A549 (cell line): Measurements from ENCODE around the gene ADPGK. TPM values are rescaled to one million over a fixed set of nuclear protein-coding genes. Genes with fewer than 3 reads are reported as not detected.

Source experiments
- ATAC-seq, 2 experiments: fragments of 200-7000 bp in 1 of 2; fragments of >200 bp in 1 of 2; cut with Nextera tagmentation in 1 of 2; cut with Tn5 transposase in 1 of 2; 3 replicates each; pipeline versions ENCODE4 v1.8.0 to v1.9.1; 2018 to 2020; ENCODE audit warnings: mild to moderate bottlenecking in 1 of 2, moderate library complexity in 1 of 2
- CTCF ChIA-PET: fragments of 300-600 bp; sonication (Branson Sonifier 250); formaldehyde crosslinking; extraction: SDS; loops from one replicate; lab custom pipeline; 2021; ENCODE audit warnings: antibody characterized with exemption, inconsistent platforms; lab: Yijun Ruan, JAX
- POLR2A ChIA-PET: fragments of 350-600 bp; formaldehyde crosslinking; extraction: SDS; loops from one replicate; lab custom pipeline; 2021; ENCODE audit warnings: antibody characterized with exemption, inconsistent platforms; lab: Yijun Ruan, JAX
- DNase-seq, 2 experiments: peaks; one replicate each; pipeline versions ENCODE4 v3.0.0 to v3.0.0-alpha.2; 2011 to 2016; ENCODE audit warnings: low read depth in 1 of 2, low spot score in 1 of 2
- FAIRE-seq: peaks from 2 replicates; lab custom pipeline; 2011; peaks lifted over from hg19 to GRCh38; lab: Jason Lieb, UNC
- H3K27ac ChIP-seq, 2 experiments: fragments of >200 bp; sonication (Bioruptor Twin); formaldehyde crosslinking; 3 replicates each; pipeline ENCODE4 v1.5.1; 2016 to 2017
- H3K4me1 ChIP-seq: fragments of >200 bp; sonication (Bioruptor Twin); formaldehyde crosslinking; 3 replicates; pipeline ENCODE4 v1.6.1; 2016
- H3K4me2 ChIP-seq: fragments of >200 bp; sonication (Bioruptor Twin); formaldehyde crosslinking; 3 replicates; pipeline ENCODE4 v1.6.1; 2016
- H3K4me3 ChIP-seq: fragments of >200 bp; sonication (Bioruptor Twin); formaldehyde crosslinking; 3 replicates; pipeline ENCODE4 v1.5.1; 2016
- H3K9me3 ChIP-seq: fragments of >200 bp; sonication (Bioruptor Twin); formaldehyde crosslinking; 3 replicates; pipeline ENCODE4 v1.6.1; 2016
- ATOH8 ChIP-seq: fragments of 250-450 bp; sonication (Bioruptor Pico); IDR thresholded peaks from 2 replicates; pipeline ENCODE4 v1.5.0; 2020; ENCODE audit warnings: low read depth, mild to moderate bottlenecking, moderate library complexity
- CBX8 ChIP-seq: fragments of 200-600 bp; sonication (generic); IDR thresholded peaks from 2 replicates; pipeline ENCODE4 v1.6.1; 2016
- CHD2 ChIP-seq: fragments of 150-350 bp; IDR thresholded peaks from 2 replicates; pipeline ENCODE4 v1.6.1; 2014; ENCODE audit warnings: low read length; ENCODE audit not compliant: partially characterized antibody
- EHMT2 ChIP-seq: fragments of 200-600 bp; sonication (generic); IDR thresholded peaks from 2 replicates; pipeline ENCODE4 v1.6.1; 2016; ENCODE audit warnings: antibody characterized with exemption, low read depth, mild to moderate bottlenecking, moderate library complexity
- EP300 ChIP-seq, 2 experiments: fragments of >200 bp; sonication (Bioruptor Twin); formaldehyde crosslinking; IDR thresholded peaks; 2 replicates in 1 of 2; 3 replicates in 1 of 2; pipeline ENCODE4 v1.6.1; 2016 to 2017
- ESRRA ChIP-seq: fragments of 150-350 bp; IDR thresholded peaks from 2 replicates; pipeline ENCODE4 v1.6.1; 2014; ENCODE audit warnings: mild to moderate bottlenecking, low read length, borderline replicate concordance
- FOSB ChIP-seq: fragments of 250-450 bp; sonication (Bioruptor Pico); IDR thresholded peaks from 2 replicates; pipeline ENCODE4 v1.5.0; 2020; ENCODE audit warnings: mild to moderate bottlenecking, moderate library complexity
- FOSL2 ChIP-seq, 2 experiments: fragments of 450-650 bp in 1 of 2; fragments of >200 bp in 1 of 2; sonication (Bioruptor Twin) in 1 of 2; formaldehyde crosslinking; IDR thresholded peaks; 2 replicates each; pipeline versions ENCODE4 v1.5.0 to v1.6.1; 2016 to 2020; ENCODE audit warnings: mild to moderate bottlenecking in 1 of 2, moderate library complexity in 1 of 2
- HDAC2 ChIP-seq: fragments of 200-600 bp; sonication (generic); IDR thresholded peaks from 2 replicates; pipeline ENCODE4 v1.6.1; 2016
- HEYL ChIP-seq: fragments of 250-450 bp; sonication (Bioruptor Pico); IDR thresholded peaks from 2 replicates; pipeline ENCODE4 v1.8.0; 2021; ENCODE audit warnings: mild to moderate bottlenecking, moderate library complexity
- HMGXB4 ChIP-seq: fragments of 250-450 bp; sonication (Bioruptor Pico); IDR thresholded peaks from 2 replicates; pipeline ENCODE4 v1.5.0; 2021; ENCODE audit warnings: mild to moderate bottlenecking, moderate library complexity, borderline replicate concordance
- JUNB ChIP-seq: fragments of >200 bp; sonication (Bioruptor Twin); formaldehyde crosslinking; IDR thresholded peaks from 2 replicates; pipeline ENCODE4 v1.6.1; 2016
- KDM1A ChIP-seq: fragments of 200-600 bp; sonication (generic); IDR thresholded peaks from 2 replicates; pipeline ENCODE4 v1.6.1; 2016; ENCODE audit warnings: low read depth, mild to moderate bottlenecking
- MAFK ChIP-seq: fragments of 450-650 bp; IDR thresholded peaks from 2 replicates; pipeline ENCODE4 v1.6.1; 2014; ENCODE audit not compliant: partially characterized antibody
- NPAS2 ChIP-seq: fragments of 250-450 bp; sonication (Bioruptor Pico); IDR thresholded peaks from 2 replicates; pipeline ENCODE4 v1.8.0; 2022; ENCODE audit warnings: mild to moderate bottlenecking, moderate library complexity, borderline replicate concordance
- NR3C1 ChIP-seq: fragments of >200 bp; sonication (Bioruptor Twin); formaldehyde crosslinking; IDR thresholded peaks from 3 replicates; pipeline ENCODE4 v1.6.1; 2017
- PBX3 ChIP-seq: IDR thresholded peaks from 2 replicates; pipeline ENCODE4 v1.6.1; 2012
- PHF8 ChIP-seq: fragments of 200-600 bp; sonication (generic); IDR thresholded peaks from 2 replicates; pipeline ENCODE4 v1.6.1; 2016; ENCODE audit warnings: low read depth, mild to moderate bottlenecking, antibody characterized with exemption, moderate library complexity, borderline replicate concordance
- POLR2A ChIP-seq: IDR thresholded peaks from 2 replicates; pipeline ENCODE4 v1.6.1; 2012; ENCODE audit warnings: mild to moderate bottlenecking, low read length
- POLR2AphosphoS2 ChIP-seq: conservative IDR thresholded peaks from 2 replicates; pipeline ENCODE4 v1.6.1; 2012; ENCODE audit warnings: low read length, improper control_type of control experiment, inconsistent platforms
- RAD21 ChIP-seq, 2 experiments: fragments of >200 bp in 1 of 2; sonication (Bioruptor Twin) in 1 of 2; formaldehyde crosslinking in 1 of 2; IDR thresholded peaks in 1 of 2; conservative IDR thresholded peaks in 1 of 2; 2 replicates in 1 of 2; 3 replicates in 1 of 2; pipeline ENCODE4 v1.6.1; 2012 to 2018; ENCODE audit warnings: inconsistent platforms in 1 of 2
- RARB ChIP-seq: fragments of 250-450 bp; sonication (Bioruptor Pico); IDR thresholded peaks from 2 replicates; pipeline ENCODE4 v1.8.0; 2021; ENCODE audit warnings: mild to moderate bottlenecking, moderate library complexity
- RFX5 ChIP-seq: fragments of 450-650 bp; IDR thresholded peaks from 2 replicates; pipeline ENCODE4 v1.7.1; 2014; ENCODE audit warnings: antibody characterized with exemption, mild to moderate bottlenecking, moderate library complexity
- RNF2 ChIP-seq: fragments of 200-600 bp; sonication (generic); IDR thresholded peaks from 2 replicates; pipeline ENCODE4 v1.6.1; 2016; ENCODE audit warnings: low read depth, mild to moderate bottlenecking, antibody characterized with exemption, moderate library complexity, borderline replicate concordance
- SMC3 ChIP-seq: fragments of >200 bp; sonication (Bioruptor Twin); formaldehyde crosslinking; IDR thresholded peaks from 3 replicates; pipeline ENCODE4 v1.6.1; 2018; ENCODE audit warnings: inconsistent platforms
- TFCP2L1 ChIP-seq: fragments of 250-450 bp; sonication (Bioruptor Pico); IDR thresholded peaks from 2 replicates; pipeline ENCODE4 v1.5.0; 2021; ENCODE audit warnings: mild to moderate bottlenecking
- USF2 ChIP-seq: fragments of 450-650 bp; IDR thresholded peaks from 2 replicates; pipeline ENCODE4 v1.6.1; 2014; ENCODE audit warnings: antibody characterized with exemption
- ZFP36 ChIP-seq: fragments of 450-650 bp; IDR thresholded peaks from 2 replicates; pipeline ENCODE4 v1.6.1; 2014; ENCODE audit warnings: borderline replicate concordance; ENCODE audit not compliant: partially characterized antibody
- WGBS: methylation state at CpG from one replicate; pipeline ENCODE4 v1.1.6; 2017; ENCODE audit errors: missing lambda C conversion rate; 5-methylcytosine and 5-hydroxymethylcytosine counted together
- polyA plus RNA-seq, 4 experiments: library from polyadenylated mRNA; depleted of rRNA in 3 of 4; stranded (reverse); fragments of >200 nt; fragmentation: RNase III in 1 of 4; extraction: RNeasy Plus Mini Kit Qiagen cat#74134 plus additional on column Dnase treatment in 1 of 4; gene quantifications; 2 replicates in 3 of 4; 3 replicates in 1 of 4; pipeline ENCODE4 v1.2.3, GENCODE V29; 2011 to 2017

The ADPGK gene
- polyA plus RNA-seq, 2 of the 4 experiments (the other 2 are of a cell fraction) = 56.6 to 98.3 TPM

GRCh38 chr15:72826611-72827010 is 43.1 kb upstream of the ADPGK start:
- no peak for TF ChIP-seq HMGXB4 (CRISPR knock-in tag)
- TF ChIP-seq EHMT2 = no peak
- no peak for TF ChIP-seq MAFK
- no peak for TF ChIP-seq JUNB
- no peak for TF ChIP-seq CBX8
- TF ChIP-seq POLR2A = no peak
- TF ChIP-seq TFCP2L1 (CRISPR knock-in tag) = no peak
- no peak for TF ChIP-seq ESRRA
- no peak for TF ChIP-seq ZFP36
- Histone ChIP-seq H3K27ac (no peak overlapping the region), H3K4me3 (no peak overlapping the region), H3K4me1 (no peaks in the 10 kb centered on the region), H3K9me3 (no peaks in the 10 kb centered on the region), H3K4me2 (no peak overlapping the region)
- ChIA-PET POLR2A (no interaction called here), CTCF (interaction anchor here (0.9 kb wide), 1 partner anchor 10 kb away, joined by 3 read pairs; no protein-coding TSS in a partner anchor)
- ATAC-seq = no peak
- FAIRE-seq = no peak
- 85% methylated on average over 9 of the region's 9 CpGs for WGBS
- DNase-seq = no peak

- H3K4me3 ChIP-seq = no peak overlapping the region
- no peak overlapping the region for H3K27ac ChIP-seq
- WGBS = 23% methylated on average over 3 of the region's 4 CpGs
- CTCF ChIA-PET = interaction anchor here (1.1 kb wide), 1 partner anchor 18 kb away, joined by 3 read pairs; no protein-coding TSS in a partner anchor
- no peaks in the 10 kb centered on the region for H3K9me3 ChIP-seq
- no peak for DNase-seq
- H3K4me2 ChIP-seq = no peak overlapping the region
- TF ChIP-seq ATOH8 (CRISPR knock-in tag) = no peak
- no peak for TF ChIP-seq CHD2
- no peak for TF ChIP-seq RARB
- no peak for TF ChIP-seq NR3C1
- TF ChIP-seq HEYL (CRISPR knock-in tag) = no peak
- TF ChIP-seq RNF2 = no peak
- TF ChIP-seq KDM1A = no peak
- TF ChIP-seq, all 56 proteins: peak for 0
- POLR2A ChIA-PET = no interaction called here
- FAIRE-seq = no peak
- H3K4me1 ChIP-seq = no peaks in the 10 kb centered on the region
- ATAC-seq = no peak
These were observed 42.3 kb upstream of the ADPGK start for GRCh38 chr15:72825829-72826228.

- ATAC-seq (no peak), FAIRE-seq (no peak), DNase-seq (no peak)
- ChIA-PET CTCF (no interaction called here), POLR2A (no interaction called here)
- Histone ChIP-seq H3K4me3 (no peak overlapping the region), H3K4me2 (no peak overlapping the region), H3K4me1 (no peaks in the 10 kb centered on the region), H3K27ac (no peak overlapping the region), H3K9me3 (no peaks in the 10 kb centered on the region)
- 39% methylated on average over 7 of the region's 7 CpGs for WGBS
- TF ChIP-seq TFCP2L1 (CRISPR knock-in tag) (no peak), FOSL2 (IDR thresholded peaks at IDR 0.05) (no peak), FOSL2 (CRISPR knock-in tag; IDR thresholded peaks at IDR 0.05) (no peak), RFX5 (no peak), USF2 (no peak), EHMT2 (no peak), SMC3 (no peak), RAD21 (conservative IDR thresholded peaks at IDR 0.05 in 1 of 2, IDR thresholded peaks at IDR 0.05 in 1 of 2) (no peak), FOSB (CRISPR knock-in tag) (no peak), CBX8 (no peak), PBX3 (no peak), EP300 (IDR thresholded peaks at IDR 0.05) (no peak), CHD2 (no peak), NPAS2 (CRISPR knock-in tag) (no peak), HMGXB4 (CRISPR knock-in tag) (no peak), HDAC2 (no peak), ZFP36 (no peak), KDM1A (no peak), PHF8 (no peak), POLR2AphosphoS2 (no peak)
These were observed 41.2 kb upstream of the ADPGK start for GRCh38 chr15:72824781-72825180.
